Brain microvascular endothelial cell (primary cell): ENCODE results near the gene AP1M2.
A peak's percentile ranks its signal among the peaks of the same experiment; 100 is the strongest.
"Not testable (repeated sequence)": the region's sequence is repeated elsewhere in the genome, so short reads cannot be mapped to it uniquely, and the experiment has no call there.

Experiments used
- DNase-seq: peaks from one replicate; pipeline ENCODE4 v3.0.0-alpha.2; 2020
- H3K27ac ChIP-seq: fragments of 250-450 bp; sonication (Bioruptor Pico); 2 replicates; pipeline ENCODE4 v1.5.1; 2020; ENCODE audit warnings: mild to moderate bottlenecking, moderate library complexity
- H3K27me3 ChIP-seq: fragments of 250-450 bp; sonication (Bioruptor Pico); replicated peaks from 2 replicates; pipeline ENCODE4 v1.5.1; 2020; ENCODE audit warnings: mild to moderate bottlenecking
- H3K36me3 ChIP-seq: fragments of 250-450 bp; sonication (Bioruptor Pico); replicated peaks from 2 replicates; pipeline ENCODE4 v1.5.1; 2020; ENCODE audit warnings: mild to moderate bottlenecking
- H3K4me3 ChIP-seq: 2 replicates; pipeline ENCODE4 v1.5.1; 2011; ENCODE audit warnings: low read depth, mild to moderate bottlenecking, control low read depth, low read length, moderate library complexity
- CTCF ChIP-seq: IDR thresholded peaks from 2 replicates; pipeline ENCODE4 v1.5.1; 2011; ENCODE audit warnings: low read depth, mild to moderate bottlenecking, moderate library complexity, low read length, control low read depth, inconsistent platforms; ENCODE audit errors: missing control alignments
- in situ Hi-C: cut with HindIII; loops from 2 replicates; pipeline ENCODE4 v1.10.0; 2017; ENCODE audit warnings: low sequenced_read_pairs, low pct_ligation_motif_present

Gene AP1M2

GRCh38 chr19:10551698-10552301 lies 35.3 kb downstream of the AP1M2 start:
- DNase-seq = no peak
- Histone ChIP-seq H3K27ac (no peak overlapping the region), H3K36me3 (peaks cover 55% of the 10 kb centered on the region), H3K27me3 (no peaks in the 10 kb centered on the region), H3K4me3 (no peak overlapping the region)
- in situ Hi-C loops = no loop called here
- peak; percentile 35 for TF ChIP-seq CTCF

GRCh38 chr19:10551006-10551405 lies 36.1 kb downstream of the AP1M2 start:
- in situ Hi-C loops, H3K27me3 ChIP-seq, H3K4me3 ChIP-seq, H3K27ac ChIP-seq, DNase-seq: not testable (repeated sequence)
- H3K36me3 ChIP-seq = peaks cover 55% of the 10 kb centered on the region

GRCh38 chr19:10550336-10550735 lies 36.8 kb downstream of the AP1M2 start:
- in situ Hi-C loops = no loop called here
- no peak overlapping the region for H3K27ac ChIP-seq
- H3K36me3 ChIP-seq = peaks cover 48% of the 10 kb centered on the region

GRCh38 chr19:10549733-10550132 lies 37.4 kb downstream of the AP1M2 start:
- H3K36me3 ChIP-seq = peaks cover 43% of the 10 kb centered on the region
- in situ Hi-C loops = no loop called here
- H3K27ac ChIP-seq = no peak overlapping the region
- H3K4me3 ChIP-seq = no peak overlapping the region
- no peak for TF ChIP-seq CTCF
- H3K27me3 ChIP-seq = no peaks in the 10 kb centered on the region
- no peak for DNase-seq

More at GRCh38 chr19:10550336-10550735, 36.8 kb downstream of the AP1M2 start:
- no peaks in the 10 kb centered on the region for H3K27me3 ChIP-seq
- no peak for TF ChIP-seq CTCF
- no peak for DNase-seq
- no peak overlapping the region for H3K4me3 ChIP-seq

GRCh38 chr19:10548746-10549276 lies 38.3 kb downstream of the AP1M2 start:
- Histone ChIP-seq H3K27me3 (no peaks in the 10 kb centered on the region), H3K36me3 (peaks cover 34% of the 10 kb centered on the region), H3K4me3 (no peak overlapping the region), H3K27ac (no peak overlapping the region)
- DNase-seq = no peak
- no peak for TF ChIP-seq CTCF
- in situ Hi-C loops = no loop called here

DNA sequence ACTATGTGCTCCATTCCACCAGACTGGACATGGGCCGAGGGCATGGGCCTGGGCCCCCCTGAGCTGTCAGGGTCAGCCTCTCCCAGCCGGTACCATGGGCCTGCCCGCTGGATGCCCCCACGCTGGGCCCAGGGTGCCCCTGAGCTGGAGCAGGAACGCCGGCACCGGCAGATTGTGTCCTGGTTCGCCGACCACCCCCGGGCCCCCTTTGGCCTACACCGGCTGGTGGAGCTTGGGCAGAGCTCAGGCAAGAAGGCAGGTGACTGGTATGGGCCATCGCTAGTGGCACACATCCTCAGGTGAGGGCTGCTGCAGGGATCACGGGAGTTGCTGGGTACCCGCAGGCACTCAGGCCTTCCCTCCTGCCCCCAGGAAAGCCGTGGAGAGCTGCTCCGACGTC lies 40.3 kb downstream of the AP1M2 start:
- Histone ChIP-seq H3K36me3 (peaks cover 14% of the 10 kb centered on the region), H3K27ac (no peak overlapping the region), H3K4me3 (no peak overlapping the region), H3K27me3 (no peaks in the 10 kb centered on the region)
- no peak for DNase-seq
- TF ChIP-seq CTCF = no peak
- in situ Hi-C loops = no loop called here
